Subcutaneous abdominal adipose tissue (tissue), 5 donors: ENCODE results near the gene MAN1A2.

Source experiments
- H3K27ac ChIP-seq: one replicate; pipeline ENCODE4 v1.7.0; 2013; ENCODE audit warnings: low read depth, mild to moderate bottlenecking, inconsistent platforms, low read length, moderate library complexity
- H3K27me3 ChIP-seq, 5 donors: one replicate each; pipeline ENCODE4 v1.7.0; 2013; ENCODE audit warnings: low read length in 5 of 5, inconsistent platforms in 1 of 5; ENCODE audit not compliant: control insufficient read depth in 5 of 5, insufficient read depth in 4 of 5
- H3K36me3 ChIP-seq, 5 donors: one replicate each; pipeline ENCODE4 v1.7.0; 2013; ENCODE audit warnings: low read length in 5 of 5; ENCODE audit not compliant: control insufficient read depth in 5 of 5, insufficient read depth in 5 of 5
- H3K4me1 ChIP-seq, 5 donors: one replicate each; pipeline ENCODE4 v1.7.0; 2013; ENCODE audit warnings: low read length in 5 of 5, mild to moderate bottlenecking in 3 of 5, moderate library complexity in 1 of 5; ENCODE audit not compliant: control insufficient read depth in 5 of 5, insufficient read depth in 5 of 5
- H3K4me3 ChIP-seq, 5 donors: one replicate each; pipeline ENCODE4 v1.7.0; 2013; ENCODE audit warnings: low read length in 5 of 5, low read depth in 1 of 5
- H3K9ac ChIP-seq, 5 donors: one replicate each; pipeline ENCODE4 v1.7.0; 2013; ENCODE audit warnings: low read length in 5 of 5, mild to moderate bottlenecking in 4 of 5, moderate library complexity in 3 of 5
- H3K9me3 ChIP-seq, 5 donors: one replicate each; pipeline ENCODE4 v1.7.0; 2013; ENCODE audit warnings: low read length in 5 of 5; ENCODE audit not compliant: control insufficient read depth in 5 of 5
- donor health status: healthy.
- donor health status: healthy.
- donor health status: healthy.
- donor health status: healthy.
- donor health status: healthy.

The MAN1A2 gene

GRCh38 chr1:117567976-117568375 is 200.7 kb downstream of the MAN1A2 start:
- peaks cover 0 to 7% (median 4%) of the 10 kb centered on the region in 5 donors for H3K4me1 ChIP-seq
- H3K27ac ChIP-seq, result no peak overlapping the region
- no peak overlapping the region for H3K4me3 ChIP-seq
- H3K9ac ChIP-seq, result no peak overlapping the region
- no peaks in the 10 kb centered on the region for H3K36me3 ChIP-seq
- H3K9me3 ChIP-seq, result no peaks in the 10 kb centered on the region
- H3K27me3 ChIP-seq, result peaks cover 0 to 2% (median 0%) of the 10 kb centered on the region in 5 donors

DNA sequence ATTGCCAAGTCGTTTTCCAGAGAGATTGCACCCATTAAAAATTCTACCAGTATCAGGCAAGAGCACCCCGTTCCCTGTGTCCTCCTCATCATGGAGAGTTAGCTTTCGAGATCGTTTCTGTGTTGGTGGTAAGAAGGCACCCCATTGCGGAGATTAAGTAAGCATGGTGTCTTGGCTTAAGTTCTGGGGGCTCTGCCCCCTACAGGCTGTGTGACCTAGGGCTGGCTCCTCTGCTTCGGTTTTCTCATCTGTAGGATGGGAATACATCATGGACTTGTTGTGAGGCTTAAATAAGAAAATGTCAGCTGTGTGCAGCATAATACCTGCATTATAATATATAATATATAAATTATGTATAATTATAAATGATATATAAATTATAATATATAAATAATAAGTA is 201.8 kb downstream of the MAN1A2 start:
- H3K27me3 ChIP-seq, result peaks cover 0 to 2% (median 0%) of the 10 kb centered on the region in 5 donors
- H3K9me3 ChIP-seq, result no peaks in the 10 kb centered on the region
- H3K9ac ChIP-seq, result no peak overlapping the region
- H3K4me3 ChIP-seq, result no peak overlapping the region
- peaks cover 0 to 7% (median 4%) of the 10 kb centered on the region in 5 donors for H3K4me1 ChIP-seq
- H3K27ac ChIP-seq, result no peak overlapping the region
- H3K36me3 ChIP-seq, result no peaks in the 10 kb centered on the region

- H3K27ac ChIP-seq, result no peak overlapping the region
- H3K27me3 ChIP-seq, result peaks cover 0 to 2% (median 0%) of the 10 kb centered on the region in 5 donors
- no peaks in the 10 kb centered on the region for H3K36me3 ChIP-seq
- H3K4me3 ChIP-seq, result no peak overlapping the region
- H3K4me1 ChIP-seq, result peaks cover 0 to 7% (median 4%) of the 10 kb centered on the region in 5 donors
- no peak overlapping the region for H3K9ac ChIP-seq
- H3K9me3 ChIP-seq, result no peaks in the 10 kb centered on the region
These were observed 202.6 kb downstream of the MAN1A2 start for GRCh38 chr1:117569856-117570255.

GRCh38 chr1:117570988-117571409 is 203.8 kb downstream of the MAN1A2 start:
- Histone ChIP-seq H3K27me3 (no peaks in the 10 kb centered on the region), H3K4me1 (peaks cover 0 to 5% (median 4%) of the 10 kb centered on the region in 5 donors), H3K4me3 (no peak overlapping the region), H3K9ac (no peak overlapping the region), H3K9me3 (no peaks in the 10 kb centered on the region), H3K36me3 (no peaks in the 10 kb centered on the region), H3K27ac (no peak overlapping the region)

DNA sequence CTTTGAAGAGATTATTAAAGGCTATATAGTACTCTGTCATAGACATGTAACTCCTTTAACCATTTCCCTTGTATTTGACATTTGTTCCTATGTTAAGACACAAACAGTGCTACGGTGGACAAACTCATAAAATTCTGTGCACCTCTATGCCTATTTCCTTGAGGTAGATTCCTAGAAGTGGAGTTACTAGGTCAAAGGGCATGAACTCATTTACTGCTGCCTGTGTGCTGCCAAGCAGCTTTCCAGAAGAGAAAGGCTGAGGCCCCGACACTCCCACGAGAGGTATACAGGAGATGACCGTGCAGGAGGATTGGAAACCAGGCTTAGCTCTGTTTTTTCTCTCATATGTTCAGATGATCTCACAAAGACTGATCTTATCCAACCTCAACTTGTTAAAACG is 204.2 kb downstream of the MAN1A2 start:
- Histone ChIP-seq H3K27ac (no peak overlapping the region), H3K9me3 (no peaks in the 10 kb centered on the region), H3K4me3 (no peak overlapping the region), H3K36me3 (no peaks in the 10 kb centered on the region), H3K9ac (no peak overlapping the region), H3K27me3 (no peaks in the 10 kb centered on the region), H3K4me1 (peaks cover 0 to 4% (median 0%) of the 10 kb centered on the region in 5 donors)

DNA sequence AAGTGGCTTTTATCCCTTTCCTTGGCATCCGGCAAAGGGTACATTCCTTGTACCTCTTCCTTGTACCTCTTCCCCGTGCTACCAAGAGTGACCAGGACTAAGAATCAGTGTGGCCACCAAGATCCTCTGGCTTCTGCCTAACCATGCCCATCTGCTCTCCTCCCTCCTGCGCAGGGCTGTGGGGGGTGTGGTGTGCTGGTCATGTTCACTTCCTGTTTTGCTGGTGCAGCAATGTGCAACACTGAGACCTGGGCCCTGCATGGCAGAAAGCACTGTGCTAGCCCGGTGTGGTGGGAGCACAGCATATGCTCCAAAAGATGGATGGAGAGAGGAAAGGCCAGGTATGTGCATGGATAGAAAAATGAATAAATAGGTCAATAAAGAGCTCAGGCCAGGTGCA is 205.3 kb downstream of the MAN1A2 start:
- Histone ChIP-seq H3K9me3 (no peaks in the 10 kb centered on the region), H3K4me3 (no peak overlapping the region), H3K27ac (no peak overlapping the region), H3K4me1 (peaks cover 0 to 4% (median 0%) of the 10 kb centered on the region in 5 donors), H3K36me3 (no peaks in the 10 kb centered on the region), H3K27me3 (no peaks in the 10 kb centered on the region), H3K9ac (no peak overlapping the region)

DNA sequence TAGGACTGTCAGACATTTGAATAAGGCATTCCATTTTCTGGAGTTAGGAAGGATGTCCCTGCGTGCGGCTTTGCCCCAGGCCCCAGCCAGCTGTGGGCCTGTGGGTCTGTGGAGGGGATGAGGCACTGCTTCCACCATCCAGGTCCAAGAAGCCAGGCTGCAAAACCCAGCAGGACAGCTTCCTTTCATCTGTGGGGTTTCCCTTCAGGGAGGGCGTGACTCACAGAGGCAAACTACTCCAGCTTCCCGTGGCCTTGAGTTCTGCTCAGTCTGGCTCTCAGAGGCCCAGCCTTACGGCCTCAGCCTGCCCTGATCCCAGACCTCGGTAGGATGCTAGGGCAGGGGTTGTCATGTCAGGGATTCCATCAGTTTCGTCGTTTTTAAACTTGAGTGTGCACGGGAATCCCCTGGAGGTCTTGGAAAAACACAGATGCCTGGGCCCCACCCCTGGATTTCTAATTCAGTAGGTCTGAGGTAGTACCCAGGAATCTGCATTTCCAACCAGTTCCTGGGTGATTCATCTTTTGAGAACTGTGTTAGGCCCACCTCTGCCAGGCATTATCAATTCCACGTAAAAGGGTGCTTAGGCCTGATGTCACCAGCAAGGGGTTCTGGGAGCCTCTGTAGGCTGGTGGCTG is 206.3 kb downstream of the MAN1A2 start:
- no peaks in the 10 kb centered on the region for H3K36me3 ChIP-seq
- no peaks in the 10 kb centered on the region for H3K27me3 ChIP-seq
- H3K9ac ChIP-seq, result no peak overlapping the region
- no peak overlapping the region for H3K4me3 ChIP-seq
- peaks cover 0 to 4% (median 0%) of the 10 kb centered on the region in 5 donors for H3K4me1 ChIP-seq
- no peaks in the 10 kb centered on the region for H3K9me3 ChIP-seq
- no peak overlapping the region for H3K27ac ChIP-seq

DNA sequence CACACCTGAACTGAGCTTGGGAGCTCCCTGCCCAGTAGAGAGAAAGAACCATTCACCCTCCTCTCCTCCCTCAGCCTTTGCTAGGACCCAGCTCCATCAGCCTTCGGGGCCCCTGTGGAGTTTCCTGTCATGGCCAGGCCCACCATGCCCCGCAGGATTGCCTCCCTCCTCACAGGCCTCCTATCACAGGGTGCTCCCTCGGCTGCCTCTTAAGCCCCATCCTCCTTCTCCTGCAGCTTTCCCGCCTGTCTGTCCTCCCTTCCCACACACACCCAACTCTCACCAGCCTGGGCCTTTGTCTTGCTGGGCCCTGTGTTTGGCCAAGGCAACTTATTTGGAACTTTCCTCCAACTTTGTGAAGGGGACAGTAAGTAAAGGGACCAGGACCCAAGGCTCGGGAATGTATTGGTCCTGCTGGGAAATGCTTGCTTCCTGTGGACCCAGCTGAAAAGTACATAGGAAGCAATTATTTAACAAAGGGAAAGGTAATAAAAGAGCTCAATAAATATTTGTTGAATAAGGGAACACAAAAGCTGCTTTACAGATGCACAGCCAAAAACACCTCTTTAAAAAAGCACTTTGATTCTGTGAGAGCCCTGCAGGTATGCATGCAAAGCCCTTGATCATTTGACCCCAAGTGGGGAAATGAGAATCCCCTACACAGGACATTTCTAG is 207.0 kb downstream of the MAN1A2 start:
- H3K36me3 ChIP-seq, result no peaks in the 10 kb centered on the region
- H3K4me1 ChIP-seq, result peaks cover 0 to 4% (median 0%) of the 10 kb centered on the region in 5 donors
- no peak overlapping the region for H3K9ac ChIP-seq
- no peak overlapping the region for H3K27ac ChIP-seq
- H3K27me3 ChIP-seq, result no peaks in the 10 kb centered on the region
- H3K4me3 ChIP-seq, result no peak overlapping the region
- no peaks in the 10 kb centered on the region for H3K9me3 ChIP-seq

DNA sequence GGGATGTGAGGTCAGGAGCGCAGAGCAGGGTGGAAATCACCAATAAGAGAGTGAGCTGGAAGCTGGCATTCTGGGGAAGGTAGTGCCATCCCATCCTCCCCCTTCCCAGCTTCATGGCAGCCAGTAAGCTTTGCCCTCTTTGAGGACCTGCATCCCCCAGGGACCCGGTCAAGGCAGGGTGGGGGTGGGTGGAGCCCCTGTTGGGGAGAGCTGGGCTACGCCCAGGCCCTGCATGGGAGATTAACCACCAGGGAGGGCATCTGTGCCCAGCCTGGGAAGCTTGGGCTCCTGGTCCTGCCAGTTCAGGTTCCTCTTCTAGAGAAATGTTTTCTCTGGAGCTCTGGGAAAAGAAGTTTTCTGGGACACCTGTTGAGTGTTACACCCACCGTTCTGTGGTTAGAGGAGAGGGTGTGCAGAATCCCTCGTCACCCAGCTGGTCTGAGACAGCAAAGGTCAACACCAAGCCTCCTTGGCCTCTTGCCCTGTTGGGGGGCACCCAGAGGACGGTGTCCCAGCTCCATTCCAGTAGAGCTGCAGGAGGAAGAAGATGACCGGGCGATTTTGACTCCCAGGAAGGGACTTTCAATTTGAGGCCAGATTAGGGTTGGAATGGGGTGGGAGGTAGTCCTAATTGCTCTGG is 208.5 kb downstream of the MAN1A2 start:
- no peaks in the 10 kb centered on the region for H3K9me3 ChIP-seq
- no peak overlapping the region for H3K4me3 ChIP-seq
- H3K9ac ChIP-seq, result no peak overlapping the region
- H3K27me3 ChIP-seq, result no peaks in the 10 kb centered on the region
- no peak overlapping the region for H3K27ac ChIP-seq
- peaks cover 0 to 4% (median 0%) of the 10 kb centered on the region in 5 donors for H3K4me1 ChIP-seq
- no peaks in the 10 kb centered on the region for H3K36me3 ChIP-seq

DNA sequence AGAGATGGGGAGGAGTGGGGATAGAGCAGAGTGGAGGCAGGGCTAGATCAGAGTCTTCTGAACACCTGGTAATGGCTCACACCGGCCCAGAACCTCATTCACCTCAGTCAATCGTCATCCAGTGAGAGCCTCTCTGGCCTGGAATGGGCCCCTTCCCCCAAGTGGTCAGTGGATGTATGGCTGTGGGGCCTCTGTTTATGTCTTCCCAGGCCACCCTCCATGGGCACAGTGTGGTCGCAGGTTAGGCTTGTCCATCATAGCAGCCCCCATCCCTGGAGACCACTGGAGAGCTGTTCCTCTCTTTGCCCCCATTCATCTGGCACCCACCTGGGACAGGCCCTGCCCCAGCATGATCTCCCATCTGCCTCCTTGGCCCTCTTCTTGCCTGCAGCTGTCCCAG is 209.0 kb downstream of the MAN1A2 start:
- H3K4me3 ChIP-seq, result no peak overlapping the region

More for the DNA sequence above, 209.0 kb downstream of the MAN1A2 start:
- H3K9me3 ChIP-seq, result no peaks in the 10 kb centered on the region
- no peak overlapping the region for H3K9ac ChIP-seq
- peaks cover 0 to 4% (median 0%) of the 10 kb centered on the region in 5 donors for H3K4me1 ChIP-seq
- H3K36me3 ChIP-seq, result no peaks in the 10 kb centered on the region
- no peaks in the 10 kb centered on the region for H3K27me3 ChIP-seq
- H3K27ac ChIP-seq, result no peak overlapping the region
